HepG2 (cell line): ENCODE data around the gene RAB15. TPM values are rescaled to one million over a fixed set of nuclear protein-coding genes. Genes with fewer than 3 reads are reported as not detected.
A peak's percentile ranks its signal among the peaks of the same experiment; 100 is the strongest.

Experiments used
- ARHGAP35 ChIP-seq: sonication (generic); formaldehyde crosslinking; IDR thresholded peaks from 2 replicates; pipeline ENCODE4 v1.9.0; 2022; ENCODE audit warnings: mild to moderate bottlenecking, inconsistent platforms, moderate library complexity, missing genetic modification reagents, borderline replicate concordance
- BORCS8-MEF2B ChIP-seq: sonication (generic); formaldehyde crosslinking; IDR thresholded peaks from 2 replicates; pipeline ENCODE4 v1.8.0; 2022; ENCODE audit warnings: mild to moderate bottlenecking, missing genetic modification reagents
- IKZF5 ChIP-seq: IDR thresholded peaks from 2 replicates; pipeline ENCODE4 v1.6.1; 2018; ENCODE audit warnings: missing genetic modification reagents, mild to moderate bottlenecking, missing compliant biosample characterization
- KLF11 ChIP-seq: IDR thresholded peaks from 2 replicates; pipeline ENCODE4 v1.6.1; 2016; ENCODE audit warnings: missing compliant biosample characterization
- LCORL ChIP-seq, 2 experiments: fragments of 450-650 bp in 1 of 2; sonication (generic) in 1 of 2; formaldehyde crosslinking in 1 of 2; IDR thresholded peaks; 2 replicates each; pipeline versions ENCODE4 v1.5.0 to v1.6.1; 2017 to 2020; ENCODE audit warnings: antibody characterized with exemption in 1 of 2, missing genetic modification reagents in 1 of 2
- MED13 ChIP-seq: sonication (generic); formaldehyde crosslinking; IDR thresholded peaks from 2 replicates; pipeline ENCODE4 v1.5.0; 2020; ENCODE audit warnings: missing genetic modification reagents
- PHF8 ChIP-seq: sonication (generic); formaldehyde crosslinking; IDR thresholded peaks from 2 replicates; pipeline ENCODE4 v1.5.0; 2020; ENCODE audit warnings: missing genetic modification reagents
- PREB ChIP-seq: sonication (generic); formaldehyde crosslinking; IDR thresholded peaks from 2 replicates; pipeline ENCODE4 v1.4.0; 2020; ENCODE audit warnings: missing genetic modification reagents
- SIN3B ChIP-seq: fragments of 150-350 bp; IDR thresholded peaks from 2 replicates; pipeline ENCODE4 v1.6.1; 2014; ENCODE audit warnings: low read length
- SSRP1 ChIP-seq: IDR thresholded peaks from 2 replicates; pipeline ENCODE4 v1.6.1; 2016; ENCODE audit warnings: control low read depth
- TBL1XR1 ChIP-seq: fragments of 150-350 bp; IDR thresholded peaks from 2 replicates; pipeline ENCODE4 v1.6.1; 2014; ENCODE audit warnings: borderline replicate concordance, low read length; ENCODE audit not compliant: partially characterized antibody
- TEF ChIP-seq: sonication (generic); formaldehyde crosslinking; IDR thresholded peaks from 2 replicates; pipeline ENCODE4 v1.5.0; 2020; ENCODE audit warnings: missing genetic modification reagents
- TMF1 ChIP-seq: sonication (generic); formaldehyde crosslinking; IDR thresholded peaks from 2 replicates; pipeline ENCODE4 v1.8.1; 2022; ENCODE audit warnings: low read depth, missing genetic modification reagents
- TSC22D2 ChIP-seq: sonication (generic); formaldehyde crosslinking; IDR thresholded peaks from 2 replicates; pipeline ENCODE4 v1.5.1; 2020; ENCODE audit warnings: missing genetic modification reagents, mild to moderate bottlenecking, borderline replicate concordance
- YEATS4 ChIP-seq: sonication (generic); formaldehyde crosslinking; IDR thresholded peaks from 2 replicates; pipeline ENCODE4 v1.4.0; 2020; ENCODE audit warnings: missing genetic modification reagents, borderline replicate concordance
- ZFAT ChIP-seq: sonication (generic); formaldehyde crosslinking; conservative IDR thresholded peaks from 2 replicates; pipeline ENCODE4 v1.8.1; 2023; ENCODE audit warnings: missing genetic modification reagents, inconsistent platforms
- ZNF10 ChIP-seq: sonication (generic); formaldehyde crosslinking; IDR thresholded peaks from 2 replicates; pipeline ENCODE4 v1.4.0; 2020; ENCODE audit warnings: mild to moderate bottlenecking, low read depth, missing genetic modification reagents, borderline replicate concordance
- ZNF136 ChIP-seq: sonication (generic); formaldehyde crosslinking; IDR thresholded peaks from 2 replicates; pipeline ENCODE4 v1.8.1; 2022; ENCODE audit warnings: low read depth, mild to moderate bottlenecking, moderate library complexity, missing genetic modification reagents
- ZNF142 ChIP-seq: sonication (generic); formaldehyde crosslinking; IDR thresholded peaks from 2 replicates; pipeline ENCODE4 v1.4.0; 2020; ENCODE audit warnings: missing genetic modification reagents
- ZNF296 ChIP-seq: sonication (generic); formaldehyde crosslinking; conservative IDR thresholded peaks from 2 replicates; pipeline ENCODE4 v1.5.0; 2020; ENCODE audit warnings: mild to moderate bottlenecking, missing genetic modification reagents
- ZNF672 ChIP-seq: sonication (generic); formaldehyde crosslinking; IDR thresholded peaks from 2 replicates; pipeline ENCODE4 v1.8.1; 2022; ENCODE audit warnings: missing genetic modification reagents
- polyA plus RNA-seq, 8 experiments: library from polyadenylated mRNA; depleted of rRNA in 3 of 8; stranded (reverse) in 7 of 8; unstranded in 1 of 8; fragments of >200 nt; fragmentation: Illumina TruSeq in 4 of 8; extraction: Trizol in 4 of 8; gene quantifications; 2 replicates each; pipeline versions ENCODE4 v1.2.1 to v1.2.3, GENCODE V29; 2011 to 2016; ENCODE audit warnings: low read depth in 4 of 8, missing spikeins in 1 of 8, mixed read lengths in 1 of 8; ENCODE audit not compliant: insufficient read depth in 1 of 8
- total RNA-seq, 5 experiments: library from RNA; depleted of rRNA; stranded (reverse); fragments of >200 nt; fragmentation: Illumina TruSeq; extraction: Trizol; gene quantifications; 2 replicates each; pipeline ENCODE4 v1.2.3, GENCODE V29; 2016; ENCODE audit warnings: low read depth in 1 of 5

RAB15 gene
- total and polyA plus RNA-seq, 2 of the 13 experiments (the other 11 are each of a cell fraction or from before 2014, with no cell fraction given) = 7.4 to 18.5 TPM

GRCh38 chr14:64986648-64987437 is 14.7 kb upstream of the RAB15 start, which contains the start of gene FNTB (continued):
- TF ChIP-seq PHF8 (CRISPR knock-in tag) = peak; percentile 91
- TF ChIP-seq BORCS8-MEF2B = peak; percentile 72
- TF ChIP-seq ZNF672 (CRISPR knock-in tag) = no peak
- TF ChIP-seq SIN3B = peak; percentile 57; the same call in 1 of the 2 replicates
- TF ChIP-seq PREB (CRISPR knock-in tag) = no peak
- TF ChIP-seq KLF11 (CRISPR knock-in tag) = 0 out of 2 replicates have a peak, but pooled peaks have one; percentile 32
- TF ChIP-seq SSRP1 = 0 out of 2 replicates have a peak, but pooled peaks have one; percentile 15
- TF ChIP-seq ZFAT = no peak
- peak; percentile 97 for TF ChIP-seq YEATS4
- TF ChIP-seq IKZF5 (CRISPR knock-in tag) = peak; percentile 92
- TF ChIP-seq ZNF136 (CRISPR knock-in tag) = peak; percentile 73; the same call in 1 of the 2 replicates
- TF ChIP-seq TMF1 (CRISPR knock-in tag) = no peak; the same call in 1 of the 2 replicates
- TF ChIP-seq ARHGAP35 (CRISPR knock-in tag) = peak; percentile 62; the same call in 1 of the 2 replicates
- TF ChIP-seq MED13 = no peak
- peak; percentile 45 for TF ChIP-seq ZNF296
- 0 out of 2 replicates have a peak, but pooled peaks have one; percentile 56 for TF ChIP-seq LCORL (IDR thresholded peaks at IDR 0.05)
- TF ChIP-seq LCORL (CRISPR knock-in tag; IDR thresholded peaks at IDR 0.05) = peak; percentile 83
- TF ChIP-seq TSC22D2 (CRISPR knock-in tag) = peak; percentile 50; the same call in 1 of the 2 replicates
- no peak for TF ChIP-seq ZNF10
- TF ChIP-seq ZNF142 (CRISPR knock-in tag) = no peak
- TF ChIP-seq TBL1XR1 = peak; percentile 44
- TF ChIP-seq TEF (CRISPR knock-in tag) = 0 out of 2 replicates have a peak, but pooled peaks have one; percentile 42
